ENCODE data around the gene PCDHGA10.

DNA sequence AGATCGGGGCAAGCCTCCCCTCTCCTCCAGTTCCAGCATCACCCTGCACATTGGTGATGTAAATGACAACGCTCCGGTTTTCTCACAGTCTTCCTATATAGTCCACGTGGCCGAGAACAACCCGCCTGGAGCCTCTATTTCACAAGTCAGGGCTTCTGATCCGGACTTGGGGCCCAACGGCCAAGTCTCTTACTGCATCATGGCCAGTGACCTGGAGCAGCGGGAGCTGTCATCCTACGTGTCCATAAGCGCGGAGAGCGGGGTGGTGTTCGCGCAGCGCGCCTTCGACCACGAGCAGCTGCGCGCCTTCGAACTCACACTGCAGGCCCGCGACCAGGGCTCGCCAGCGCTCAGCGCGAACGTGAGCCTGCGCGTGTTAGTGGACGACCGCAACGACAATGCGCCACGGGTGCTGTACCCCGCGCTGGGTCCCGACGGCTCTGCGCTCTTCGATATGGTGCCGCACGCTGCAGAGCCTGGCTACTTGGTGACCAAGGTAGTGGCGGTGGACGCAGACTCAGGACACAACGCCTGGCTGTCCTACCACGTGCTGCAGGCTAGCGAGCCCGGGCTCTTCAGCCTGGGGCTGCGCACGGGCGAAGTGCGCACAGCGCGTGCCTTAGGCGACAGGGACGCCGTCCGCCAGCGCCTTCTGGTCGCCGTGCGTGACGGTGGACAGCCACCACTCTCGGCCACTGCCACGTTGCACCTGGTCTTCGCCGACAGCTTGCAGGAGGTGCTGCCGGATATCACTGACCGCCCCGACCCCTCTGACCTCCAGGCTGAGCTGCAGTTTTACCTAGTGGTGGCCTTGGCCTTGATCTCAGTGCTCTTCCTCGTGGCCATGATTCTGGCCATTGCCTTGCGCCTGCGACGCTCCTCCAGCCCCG, 23.4 kb upstream of the PCDHGA10 start:
- TF ChIP-seq ZNF146 (tag by site-specific recombination; IDR thresholded peaks at IDR 0.05) (no peak), BCL11A (tag by site-specific recombination; IDR thresholded peaks at IDR 0.05; ENCODE audit: low read depth) (no peak), TRIM28 (IDR thresholded peaks at IDR 0.05; ENCODE audit: borderline replicate concordance, low read length) (no peak), ZNF776 (tag by site-specific recombination; IDR thresholded peaks at IDR 0.05; ENCODE audit: borderline replicate concordance) (no peak), ZNF530 (tag by site-specific recombination; IDR thresholded peaks at IDR 0.05; ENCODE audit: low read depth) (no peak), ZNF548 (tag by site-specific recombination; IDR thresholded peaks at IDR 0.05) (no peak), ZNF274 (IDR thresholded peaks at IDR 0.05; ENCODE audit: low read length) (no peak), ZNF274 (tag by site-specific recombination; IDR thresholded peaks at IDR 0.05; ENCODE audit: borderline replicate concordance) (no peak), GLI4 (tag by site-specific recombination; IDR thresholded peaks at IDR 0.05) (no peak), ZNF629 (tag by site-specific recombination; IDR thresholded peaks at IDR 0.05) (no peak), ZNF133 (tag by site-specific recombination; IDR thresholded peaks at IDR 0.05) (no peak)
- TF ChIP-seq, protein P1, sequence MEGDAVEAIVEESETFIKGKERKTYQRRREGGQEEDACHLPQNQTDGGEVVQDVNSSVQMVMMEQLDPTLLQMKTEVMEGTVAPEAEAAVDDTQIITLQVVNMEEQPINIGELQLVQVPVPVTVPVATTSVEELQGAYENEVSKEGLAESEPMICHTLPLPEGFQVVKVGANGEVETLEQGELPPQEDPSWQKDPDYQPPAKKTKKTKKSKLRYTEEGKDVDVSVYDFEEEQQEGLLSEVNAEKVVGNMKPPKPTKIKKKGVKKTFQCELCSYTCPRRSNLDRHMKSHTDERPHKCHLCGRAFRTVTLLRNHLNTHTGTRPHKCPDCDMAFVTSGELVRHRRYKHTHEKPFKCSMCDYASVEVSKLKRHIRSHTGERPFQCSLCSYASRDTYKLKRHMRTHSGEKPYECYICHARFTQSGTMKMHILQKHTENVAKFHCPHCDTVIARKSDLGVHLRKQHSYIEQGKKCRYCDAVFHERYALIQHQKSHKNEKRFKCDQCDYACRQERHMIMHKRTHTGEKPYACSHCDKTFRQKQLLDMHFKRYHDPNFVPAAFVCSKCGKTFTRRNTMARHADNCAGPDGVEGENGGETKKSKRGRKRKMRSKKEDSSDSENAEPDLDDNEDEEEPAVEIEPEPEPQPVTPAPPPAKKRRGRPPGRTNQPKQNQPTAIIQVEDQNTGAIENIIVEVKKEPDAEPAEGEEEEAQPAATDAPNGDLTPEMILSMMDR (tag by site-specific recombination; IDR thresholded peaks at IDR 0.05) = no peak
- TF ChIP-seq, protein P2, sequence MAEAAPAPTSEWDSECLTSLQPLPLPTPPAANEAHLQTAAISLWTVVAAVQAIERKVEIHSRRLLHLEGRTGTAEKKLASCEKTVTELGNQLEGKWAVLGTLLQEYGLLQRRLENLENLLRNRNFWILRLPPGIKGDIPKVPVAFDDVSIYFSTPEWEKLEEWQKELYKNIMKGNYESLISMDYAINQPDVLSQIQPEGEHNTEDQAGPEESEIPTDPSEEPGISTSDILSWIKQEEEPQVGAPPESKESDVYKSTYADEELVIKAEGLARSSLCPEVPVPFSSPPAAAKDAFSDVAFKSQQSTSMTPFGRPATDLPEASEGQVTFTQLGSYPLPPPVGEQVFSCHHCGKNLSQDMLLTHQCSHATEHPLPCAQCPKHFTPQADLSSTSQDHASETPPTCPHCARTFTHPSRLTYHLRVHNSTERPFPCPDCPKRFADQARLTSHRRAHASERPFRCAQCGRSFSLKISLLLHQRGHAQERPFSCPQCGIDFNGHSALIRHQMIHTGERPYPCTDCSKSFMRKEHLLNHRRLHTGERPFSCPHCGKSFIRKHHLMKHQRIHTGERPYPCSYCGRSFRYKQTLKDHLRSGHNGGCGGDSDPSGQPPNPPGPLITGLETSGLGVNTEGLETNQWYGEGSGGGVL (tag by site-specific recombination; IDR thresholded peaks at IDR 0.05) = no peak
- TF ChIP-seq, protein P3, sequence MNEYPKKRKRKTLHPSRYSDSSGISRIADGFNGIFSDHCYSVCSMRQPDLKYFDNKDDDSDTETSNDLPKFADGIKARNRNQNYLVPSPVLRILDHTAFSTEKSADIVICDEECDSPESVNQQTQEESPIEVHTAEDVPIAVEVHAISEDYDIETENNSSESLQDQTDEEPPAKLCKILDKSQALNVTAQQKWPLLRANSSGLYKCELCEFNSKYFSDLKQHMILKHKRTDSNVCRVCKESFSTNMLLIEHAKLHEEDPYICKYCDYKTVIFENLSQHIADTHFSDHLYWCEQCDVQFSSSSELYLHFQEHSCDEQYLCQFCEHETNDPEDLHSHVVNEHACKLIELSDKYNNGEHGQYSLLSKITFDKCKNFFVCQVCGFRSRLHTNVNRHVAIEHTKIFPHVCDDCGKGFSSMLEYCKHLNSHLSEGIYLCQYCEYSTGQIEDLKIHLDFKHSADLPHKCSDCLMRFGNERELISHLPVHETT (tag by site-specific recombination; IDR thresholded peaks at IDR 0.05) = no peak
- TF ChIP-seq, protein P4, sequence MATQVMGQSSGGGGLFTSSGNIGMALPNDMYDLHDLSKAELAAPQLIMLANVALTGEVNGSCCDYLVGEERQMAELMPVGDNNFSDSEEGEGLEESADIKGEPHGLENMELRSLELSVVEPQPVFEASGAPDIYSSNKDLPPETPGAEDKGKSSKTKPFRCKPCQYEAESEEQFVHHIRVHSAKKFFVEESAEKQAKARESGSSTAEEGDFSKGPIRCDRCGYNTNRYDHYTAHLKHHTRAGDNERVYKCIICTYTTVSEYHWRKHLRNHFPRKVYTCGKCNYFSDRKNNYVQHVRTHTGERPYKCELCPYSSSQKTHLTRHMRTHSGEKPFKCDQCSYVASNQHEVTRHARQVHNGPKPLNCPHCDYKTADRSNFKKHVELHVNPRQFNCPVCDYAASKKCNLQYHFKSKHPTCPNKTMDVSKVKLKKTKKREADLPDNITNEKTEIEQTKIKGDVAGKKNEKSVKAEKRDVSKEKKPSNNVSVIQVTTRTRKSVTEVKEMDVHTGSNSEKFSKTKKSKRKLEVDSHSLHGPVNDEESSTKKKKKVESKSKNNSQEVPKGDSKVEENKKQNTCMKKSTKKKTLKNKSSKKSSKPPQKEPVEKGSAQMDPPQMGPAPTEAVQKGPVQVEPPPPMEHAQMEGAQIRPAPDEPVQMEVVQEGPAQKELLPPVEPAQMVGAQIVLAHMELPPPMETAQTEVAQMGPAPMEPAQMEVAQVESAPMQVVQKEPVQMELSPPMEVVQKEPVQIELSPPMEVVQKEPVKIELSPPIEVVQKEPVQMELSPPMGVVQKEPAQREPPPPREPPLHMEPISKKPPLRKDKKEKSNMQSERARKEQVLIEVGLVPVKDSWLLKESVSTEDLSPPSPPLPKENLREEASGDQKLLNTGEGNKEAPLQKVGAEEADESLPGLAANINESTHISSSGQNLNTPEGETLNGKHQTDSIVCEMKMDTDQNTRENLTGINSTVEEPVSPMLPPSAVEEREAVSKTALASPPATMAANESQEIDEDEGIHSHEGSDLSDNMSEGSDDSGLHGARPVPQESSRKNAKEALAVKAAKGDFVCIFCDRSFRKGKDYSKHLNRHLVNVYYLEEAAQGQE (tag by site-specific recombination; IDR thresholded peaks at IDR 0.05) = no peak

Measured in HEK293 (cell line).